Left forelimb (tissue), 1 donor: ENCODE measurements around the gene MPRIP.

Source experiments
- DNase-seq: peaks from one replicate; pipeline ENCODE4 v3.0.0-alpha.2; 2018; ENCODE audit warnings: low spot score

Gene MPRIP

GRCh38 chr17:17237026-17237799, 195.0 kb downstream of the MPRIP start, which contains the start of gene FLCN:
TSS of gene FLCN (minus strand) at chr17:17237168. CDS start at chr17:17228137, 9,031 bp downstream.
- peak; percentile 91 for DNase-seq

- no peak for DNase-seq
Measured at GRCh38 chr17:17239832-17240231, 197.6 kb downstream of the MPRIP start.

GRCh38 chr17:17241656-17242055, 199.4 kb downstream of the MPRIP start:
- no peak for DNase-seq

GRCh38 chr17:17242246-17242645, 200.0 kb downstream of the MPRIP start:
- DNase-seq = no peak
